Measurements from ENCODE around the gene SHROOM3.

Gene SHROOM3

DNA sequence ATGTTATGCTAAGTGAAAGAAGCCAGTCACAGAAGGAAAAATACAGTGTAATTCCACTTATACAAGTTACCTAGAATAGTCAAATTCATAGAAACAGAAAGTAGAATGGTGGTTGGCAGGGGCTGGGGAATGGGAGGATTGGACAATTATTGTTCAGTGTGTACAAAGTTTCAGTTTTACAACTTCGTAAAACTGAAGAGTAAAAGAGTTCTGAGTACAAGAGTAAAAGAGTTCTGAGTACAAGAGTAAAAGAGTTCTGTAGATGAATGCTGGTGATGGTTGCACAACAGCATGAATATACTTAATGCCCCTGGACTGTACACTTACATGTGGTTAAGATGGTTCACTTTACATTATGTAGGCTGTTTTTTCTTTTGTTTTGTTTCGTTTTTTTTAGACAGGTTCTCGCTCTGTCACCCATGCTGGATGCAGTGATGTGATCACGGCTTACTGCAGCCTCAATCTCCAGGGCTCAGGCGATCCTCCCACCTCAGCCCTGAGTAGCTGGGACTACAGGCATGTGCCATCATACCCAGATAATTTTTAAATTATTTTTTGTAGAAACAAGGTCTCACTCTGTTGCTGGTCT lies 232.0 kb downstream of the SHROOM3 start:
- no peak for FAIRE-seq

- no peak for FAIRE-seq
These were observed 235.6 kb downstream of the SHROOM3 start for GRCh38 chr4:76670631-76671030.

DNA sequence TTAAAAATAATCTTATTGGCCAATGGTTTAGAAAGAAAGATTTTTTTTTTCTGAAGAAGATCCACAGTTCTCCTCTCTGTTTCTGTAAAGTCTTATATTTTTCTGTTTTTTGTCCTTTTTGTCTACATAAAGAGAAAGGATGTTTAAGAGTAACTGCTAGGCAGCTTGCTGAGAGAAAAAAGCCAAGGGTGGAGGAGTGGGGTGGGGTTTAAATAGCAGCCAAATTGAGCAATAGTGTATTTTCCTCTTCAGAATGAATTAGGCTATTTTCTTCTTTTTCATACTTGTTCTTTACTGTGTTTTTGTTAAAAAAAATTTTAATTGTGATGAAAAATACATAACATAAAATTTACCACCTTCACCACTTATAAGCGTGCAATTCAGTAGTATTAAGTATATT lies 238.3 kb downstream of the SHROOM3 start:
- FAIRE-seq, result no peak

GRCh38 chr4:76674983-76675382 lies 240.0 kb downstream of the SHROOM3 start:
- FAIRE-seq, result no peak

GRCh38 chr4:76677571-76678326 lies 242.7 kb downstream of the SHROOM3 start:
- no peak for FAIRE-seq

GRCh38 chr4:76679691-76680090 lies 244.7 kb downstream of the SHROOM3 start:
- no peak for FAIRE-seq

- no peak for FAIRE-seq
These were observed 245.9 kb downstream of the SHROOM3 start for GRCh38 chr4:76680952-76681351.

DNA sequence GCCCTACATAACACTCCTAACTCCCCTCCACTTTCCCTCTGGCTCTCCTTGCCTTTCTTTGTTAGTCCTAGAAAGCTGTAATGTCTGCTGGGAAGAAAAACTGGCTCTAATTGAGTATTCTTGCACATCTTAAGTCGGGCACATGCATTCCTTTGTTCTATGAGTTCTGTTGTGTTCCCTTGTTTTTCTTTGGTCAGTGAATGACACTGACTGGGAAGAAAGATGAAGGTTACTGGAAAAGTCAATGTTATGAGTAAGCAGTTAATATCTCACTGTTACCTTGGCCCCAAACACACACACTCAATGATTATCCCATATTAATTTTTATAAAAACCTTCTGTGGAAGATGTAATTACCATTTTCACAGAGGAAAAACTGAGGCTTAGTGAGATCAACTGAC lies 247.0 kb downstream of the SHROOM3 start:
- FAIRE-seq, result no peak

GRCh38 chr4:76683144-76683543 lies 248.1 kb downstream of the SHROOM3 start:
- no peak for FAIRE-seq

GRCh38 chr4:76687746-76688448 lies 252.9 kb downstream of the SHROOM3 start:
- FAIRE-seq, result no peak

DNA sequence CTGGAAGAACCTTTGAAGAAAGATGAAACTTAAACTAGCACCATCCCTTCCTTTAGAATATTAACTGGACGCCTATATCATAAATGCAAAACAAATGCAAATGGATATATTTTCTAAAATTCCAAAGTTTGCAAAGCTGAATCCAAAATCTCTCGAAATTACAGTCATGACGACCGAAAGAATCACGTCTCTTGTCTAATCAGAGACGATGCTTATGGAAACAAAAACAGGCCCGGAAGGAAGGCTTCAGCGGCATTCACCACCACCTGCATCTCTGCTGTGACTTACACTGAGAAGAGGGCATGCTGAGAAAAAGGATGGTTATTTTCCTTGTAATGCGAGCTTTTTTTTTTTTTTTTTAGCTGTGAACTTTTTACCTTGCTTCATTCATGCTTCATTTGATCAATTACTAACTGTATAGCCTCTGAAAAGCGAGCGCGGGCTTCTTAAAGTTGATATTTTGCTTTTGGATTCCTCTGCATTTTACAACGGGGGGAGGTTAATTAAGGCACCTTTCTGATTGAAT lies 253.7 kb downstream of the SHROOM3 start:
- FAIRE-seq, result no peak

- no peak for FAIRE-seq
These were observed 254.3 kb downstream of the SHROOM3 start for GRCh38 chr4:76689145-76689817.

GRCh38 chr4:76690011-76690905 lies 255.2 kb downstream of the SHROOM3 start:
- FAIRE-seq, result no peak

DNA sequence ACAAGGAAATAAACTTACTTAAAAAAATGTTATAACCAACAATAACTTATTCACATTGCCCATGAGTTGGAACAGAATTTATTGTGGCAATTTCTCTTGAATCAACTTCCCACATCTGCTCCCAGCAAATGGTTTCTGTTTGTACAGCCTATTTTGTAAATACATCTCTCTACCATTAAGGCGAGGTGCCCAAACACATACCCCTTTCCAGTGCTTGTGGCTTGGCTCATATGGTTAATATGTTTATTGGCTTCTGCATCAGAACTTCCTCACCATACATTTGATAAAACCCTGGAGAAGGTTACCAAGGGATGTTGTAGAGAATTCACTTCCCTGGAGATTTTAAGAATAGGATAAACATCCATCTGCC lies 255.9 kb downstream of the SHROOM3 start:
- no peak for FAIRE-seq

DNA sequence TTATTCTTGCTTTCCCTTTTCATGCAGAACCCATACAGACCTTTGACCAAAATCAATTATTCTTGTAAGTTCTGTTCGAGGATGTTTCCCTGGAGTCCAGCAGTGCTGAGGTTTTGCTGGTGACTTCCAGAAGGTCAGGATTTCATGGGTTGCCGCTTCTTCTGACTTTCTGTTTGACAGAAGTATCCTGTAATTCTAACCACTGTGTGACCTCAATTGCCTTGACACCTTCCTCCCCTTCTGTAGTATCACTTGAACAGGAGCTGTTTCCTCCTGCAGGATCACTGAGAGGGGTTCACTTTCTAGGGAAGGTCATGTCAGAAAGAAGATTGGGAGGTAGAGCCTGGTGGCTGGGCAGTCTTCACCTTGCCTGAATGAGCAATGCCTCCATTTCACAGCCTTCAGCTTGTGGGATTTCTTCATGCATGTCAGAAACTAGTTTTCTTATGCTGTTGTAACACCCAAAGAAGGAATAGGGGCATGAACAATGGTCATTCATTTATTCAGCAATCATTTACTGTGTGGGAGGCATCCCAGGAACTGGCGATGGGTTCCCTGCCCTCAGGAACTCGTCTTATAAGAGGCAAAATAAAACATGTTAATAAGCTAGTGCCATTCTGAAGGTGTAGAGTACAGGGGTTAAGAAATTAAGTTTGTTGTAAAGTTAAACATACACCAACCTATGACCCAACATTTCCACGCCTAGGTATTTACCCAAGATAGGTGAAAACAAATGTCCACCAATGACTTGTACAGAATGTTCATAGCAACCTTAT lies 257.0 kb downstream of the SHROOM3 start:
- FAIRE-seq, result no peak

- no peak for FAIRE-seq
These were observed 257.7 kb downstream of the SHROOM3 start for GRCh38 chr4:76692761-76693160.

DNA sequence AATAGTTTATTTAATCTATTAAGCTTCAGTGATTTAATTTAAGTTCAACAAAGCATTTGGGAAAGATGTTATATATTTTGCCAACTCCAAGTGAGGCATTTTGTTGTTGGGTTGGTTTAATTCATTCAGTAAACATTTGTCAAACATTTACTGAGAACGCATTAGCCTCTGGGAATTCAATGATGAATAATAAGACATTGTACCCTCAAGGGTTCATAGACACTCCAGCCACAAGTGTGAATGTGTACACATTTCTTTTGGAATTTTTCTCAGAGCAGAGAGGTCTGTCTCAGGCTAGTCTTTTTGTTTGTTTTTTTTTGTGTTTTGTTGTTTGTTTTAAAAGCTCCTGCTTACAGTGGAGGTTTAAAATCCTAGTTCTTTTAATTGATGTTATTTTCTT lies 259.0 kb downstream of the SHROOM3 start:
- FAIRE-seq, result no peak

DNA sequence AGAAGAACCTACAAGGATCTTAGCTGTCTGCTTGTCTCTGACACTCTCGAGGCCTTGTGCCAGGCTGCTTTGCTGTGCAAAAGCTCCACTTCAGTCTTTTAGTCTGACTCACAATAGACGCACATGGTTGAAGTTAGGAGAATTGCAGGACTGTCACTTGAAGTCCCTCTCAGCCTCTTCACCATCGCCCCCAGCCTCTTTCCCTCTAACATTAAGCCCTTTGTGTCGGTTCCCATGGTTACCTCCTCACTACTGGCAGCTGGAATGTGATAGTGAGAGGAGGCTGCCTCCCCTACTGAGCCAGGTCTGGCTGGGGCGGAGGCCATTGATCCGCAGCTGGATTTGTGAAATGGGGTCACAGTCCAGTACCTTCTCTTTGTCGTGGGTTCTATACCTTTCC lies 261.1 kb downstream of the SHROOM3 start:
- no peak for FAIRE-seq

DNA sequence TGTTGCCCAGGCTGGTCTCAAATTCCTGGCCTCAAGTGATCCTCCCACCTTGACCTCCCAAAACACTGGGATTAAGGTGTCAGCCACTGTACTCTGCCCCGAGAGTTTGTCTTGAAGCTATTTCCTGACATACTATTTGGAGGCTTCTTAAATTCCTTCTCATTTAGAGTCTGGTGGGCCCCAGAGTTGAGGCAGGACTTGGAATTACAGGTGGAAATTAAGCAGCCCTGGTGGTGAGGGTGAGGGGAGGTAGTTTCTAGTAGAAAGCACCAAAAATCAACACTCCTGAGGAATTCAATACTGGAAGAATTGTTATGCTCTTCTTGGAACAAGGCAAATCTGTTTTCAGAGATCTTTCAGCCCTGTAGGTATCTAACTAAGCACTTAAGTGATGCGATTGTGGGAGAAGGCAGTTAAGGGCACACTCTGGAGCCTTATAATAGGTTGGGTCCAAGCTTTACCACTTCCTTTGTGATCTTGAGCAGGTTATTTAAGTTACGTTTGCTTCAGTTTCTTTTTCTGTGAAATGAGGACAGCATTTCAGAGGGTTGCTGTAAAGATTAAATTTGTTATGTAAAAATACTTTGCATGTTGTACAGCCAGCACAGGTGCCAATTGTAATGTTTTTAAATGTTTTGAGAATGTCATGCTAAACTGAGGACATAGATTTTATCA lies 262.2 kb downstream of the SHROOM3 start:
- no peak for FAIRE-seq

DNA sequence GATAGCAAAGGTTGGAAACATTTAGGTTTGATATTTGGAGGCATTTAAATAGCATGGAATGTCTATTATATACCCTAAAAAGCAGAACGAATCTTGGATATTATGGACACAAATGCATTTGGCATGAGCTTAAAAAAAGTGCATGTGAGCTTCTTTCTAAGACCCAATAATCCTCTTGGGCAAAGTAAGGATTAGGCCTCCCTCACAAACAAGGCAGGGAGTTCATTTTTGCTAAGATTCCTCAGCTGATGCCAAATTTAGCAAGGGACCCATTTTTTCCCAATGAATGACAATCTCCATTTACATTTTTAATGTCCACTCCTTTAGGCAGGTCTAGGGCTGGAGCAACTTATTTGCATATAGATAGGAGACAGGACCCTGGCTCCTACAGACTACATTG lies 263.1 kb downstream of the SHROOM3 start:
- FAIRE-seq, result no peak

DNA sequence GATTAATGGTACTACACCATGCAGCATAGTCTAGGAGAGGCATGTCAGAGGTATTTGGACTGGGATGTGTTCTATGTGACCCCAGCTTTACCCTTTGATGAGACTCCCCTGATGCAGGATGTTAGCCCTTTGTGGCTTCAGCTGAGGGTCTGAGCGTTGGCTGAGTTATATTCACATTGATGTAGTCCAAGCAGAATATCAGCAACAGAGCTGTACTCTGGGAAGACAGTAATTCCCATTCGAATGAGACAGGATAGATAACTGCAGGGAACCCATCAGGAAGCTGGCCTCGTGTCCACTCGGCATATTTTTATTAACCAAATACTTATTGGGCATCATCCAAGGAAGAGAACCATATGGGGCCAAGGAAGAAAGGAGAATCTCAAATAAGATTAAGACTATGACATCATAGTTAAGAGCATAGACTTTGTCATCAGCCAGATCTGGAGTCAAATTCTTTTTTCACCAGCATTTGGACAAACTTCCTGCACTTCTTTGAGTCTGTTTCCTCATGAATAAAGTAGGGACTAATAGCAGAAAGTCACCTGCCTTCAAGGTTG lies 264.8 kb downstream of the SHROOM3 start:
- FAIRE-seq, result no peak

All from A204.1 (cell line).